IPS-11a (cell line): ENCODE measurements around the gene PHPT1.
"Not testable (repeated sequence)": the region's sequence is repeated elsewhere in the genome, so short reads cannot be mapped to it uniquely, and the experiment has no call there.

ENCODE experiments used
- H3K4me3 ChIP-seq: one replicate; pipeline ENCODE4 v1.5.1; 2013; ENCODE audit warnings: low read depth, low read length, control low read depth

PHPT1 gene

DNA sequence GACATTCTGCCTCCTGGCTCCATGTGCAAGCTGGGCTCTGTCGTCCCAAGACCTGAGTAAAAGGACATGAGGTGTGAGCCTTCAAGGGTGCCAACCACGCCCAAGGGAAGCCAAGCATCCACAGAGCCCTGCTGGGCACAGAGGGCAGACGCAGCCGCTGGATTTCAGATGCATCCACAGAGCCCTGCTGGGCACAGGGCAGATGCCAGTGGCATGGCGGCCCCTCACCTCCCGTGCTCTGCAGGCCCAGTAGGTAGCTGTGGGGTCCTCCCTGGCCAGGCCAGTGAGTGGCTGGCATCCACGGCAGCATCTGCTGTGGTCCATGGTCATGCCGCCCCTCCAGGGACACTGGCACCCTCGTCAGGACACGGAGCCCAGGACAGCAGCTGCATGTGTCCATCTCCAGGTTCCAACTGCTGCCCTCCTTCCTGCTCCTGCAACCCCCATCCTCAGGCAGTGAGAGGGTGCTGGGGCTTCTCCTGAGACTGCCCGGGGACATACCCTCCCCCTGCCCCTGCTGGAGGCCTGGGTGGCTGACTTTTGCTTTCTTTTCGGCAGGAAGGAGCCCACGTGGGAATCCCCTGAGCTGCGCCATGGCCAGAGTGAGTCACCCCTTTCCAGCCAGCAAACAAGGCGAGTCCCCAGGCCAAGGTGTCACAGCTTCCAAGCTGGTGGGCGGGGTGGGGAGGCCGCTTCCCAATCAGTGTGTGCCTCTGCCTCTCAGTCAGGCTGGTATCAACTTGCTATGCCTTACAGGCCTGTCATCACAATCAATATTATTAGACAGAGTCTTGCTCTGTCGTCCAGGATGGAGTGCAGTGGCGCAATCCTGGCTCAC lies 33.1 kb downstream of the PHPT1 start:
- H3K4me3 ChIP-seq: no peak overlapping the region

DNA sequence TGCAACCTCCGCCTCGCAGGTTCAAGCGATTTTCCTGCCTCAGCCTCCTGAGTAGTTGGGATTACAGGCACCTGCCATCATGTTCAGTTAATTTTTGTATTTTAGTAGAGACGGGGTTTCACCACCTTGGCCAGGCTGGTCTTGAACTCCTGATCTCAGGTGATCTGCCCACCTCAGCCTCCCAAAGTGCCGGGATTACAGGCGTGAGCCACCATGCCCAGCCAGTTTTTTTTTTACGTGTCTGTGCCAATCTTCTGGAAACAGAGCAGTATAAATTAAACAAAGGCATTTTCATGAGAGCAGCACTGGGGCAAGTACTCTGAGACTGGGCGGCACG lies 33.7 kb downstream of the PHPT1 start:
- H3K4me3 ChIP-seq: not testable (repeated sequence)

DNA sequence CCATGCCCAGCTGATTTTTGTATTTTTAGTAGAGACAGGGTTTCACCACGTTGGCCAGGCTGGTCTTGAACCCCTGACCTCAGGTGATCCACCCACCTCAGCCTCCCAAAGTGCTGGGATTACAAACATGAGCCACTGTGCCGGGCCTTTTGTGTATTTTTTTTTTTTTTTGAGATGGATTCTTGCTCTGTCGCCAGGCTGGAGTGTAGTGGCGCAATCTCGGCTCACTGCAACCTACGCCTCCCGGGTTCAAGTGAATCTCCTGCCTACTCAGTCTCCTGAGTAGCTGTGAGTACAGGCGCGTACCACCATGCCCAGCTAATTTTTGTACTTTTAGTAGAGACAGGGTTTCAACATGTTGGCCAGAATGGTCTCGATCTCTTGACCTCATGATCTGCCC lies 34.5 kb downstream of the PHPT1 start:
- not testable (repeated sequence) for H3K4me3 ChIP-seq

DNA sequence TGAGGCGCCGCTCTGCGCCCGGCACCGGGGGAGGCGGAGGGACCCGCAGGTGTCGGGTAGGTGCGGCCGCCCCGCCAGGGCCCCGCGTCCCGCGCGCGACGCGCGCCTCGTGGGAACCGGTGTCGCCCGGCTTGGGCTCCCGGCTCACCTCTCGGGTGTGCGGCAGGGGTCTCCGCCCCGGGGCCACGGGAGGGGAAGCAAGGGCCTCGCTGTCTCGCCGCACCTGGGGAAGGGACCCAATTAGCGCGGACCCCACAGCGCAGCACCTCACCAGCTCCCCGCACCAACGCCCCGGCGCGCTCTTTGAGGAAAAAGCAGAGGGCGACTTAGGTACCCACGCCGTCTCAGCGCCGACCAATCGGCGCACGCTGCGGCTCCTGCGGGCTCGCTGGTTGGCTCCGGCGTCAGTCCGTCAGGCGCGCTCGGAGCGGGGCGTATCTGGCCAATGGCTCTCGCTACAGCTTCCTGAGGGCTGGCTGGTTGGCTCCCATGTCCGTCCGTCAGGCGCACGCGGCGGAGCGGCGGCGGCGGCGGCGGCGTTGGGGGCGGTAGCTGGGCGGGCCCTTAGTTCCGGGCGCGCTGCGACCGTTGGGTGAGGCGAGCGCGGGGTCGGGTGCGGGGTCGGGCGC lies 36.9 kb downstream of the PHPT1 start, which contains the start of gene TRAF2:
TSS of gene TRAF2 (plus strand) at position 567 of the 629 bp plus-strand sequence. CDS start 12,225 bp downstream, outside the sequence.
- H3K4me3 ChIP-seq: peak within 1 kb of the TSS; percentile 72

DNA sequence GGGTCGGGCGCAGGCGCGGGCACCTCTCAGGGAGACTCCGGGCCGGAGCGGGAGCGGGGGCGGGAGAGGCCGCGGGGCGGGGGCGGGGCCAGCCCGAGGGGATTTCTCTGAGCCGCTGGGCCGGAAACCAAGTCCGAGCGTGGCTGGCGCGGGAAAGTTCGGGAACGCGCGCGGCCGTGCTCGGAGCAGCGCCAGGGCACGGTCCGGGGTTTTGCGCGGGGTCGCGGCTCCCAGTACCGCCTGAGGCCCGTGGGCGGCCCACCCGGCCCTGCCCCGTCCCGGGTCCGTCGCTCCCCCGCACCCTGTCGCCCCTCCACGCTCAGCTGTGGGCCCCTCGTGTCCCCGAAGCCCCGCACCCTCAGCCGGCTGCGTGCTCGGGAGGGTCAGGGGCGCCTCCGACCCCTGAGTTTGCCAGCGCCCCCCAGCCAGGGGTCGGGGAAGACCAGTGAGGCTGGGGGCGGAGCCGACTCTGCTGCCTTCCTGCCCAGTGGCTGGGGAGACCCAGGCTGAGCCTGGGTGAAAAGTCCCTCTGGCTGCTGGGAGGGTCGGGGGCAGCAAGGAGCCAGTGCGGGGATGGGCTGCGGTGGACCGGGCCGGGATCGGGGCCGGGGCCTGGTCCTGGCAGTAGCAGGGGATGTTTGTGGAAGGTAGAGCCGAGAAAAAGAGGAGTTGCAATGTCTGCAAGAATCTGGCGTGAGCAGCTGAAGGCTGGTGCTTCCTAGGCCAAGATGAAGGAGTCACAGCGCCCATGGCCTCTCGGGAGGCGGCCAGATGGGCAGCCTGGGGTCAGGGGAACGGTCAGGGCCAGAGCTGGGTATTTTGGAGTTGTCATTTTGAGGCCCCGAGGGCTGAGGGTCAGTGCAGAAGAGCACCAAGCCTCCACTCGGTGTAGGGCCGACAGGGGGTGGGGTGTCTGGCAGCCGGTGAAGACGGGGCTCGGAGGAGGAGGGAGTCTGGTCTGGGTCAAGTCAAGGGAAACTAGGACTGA lies 37.7 kb downstream of the PHPT1 start:
- peak overlapping the region; percentile 72 for H3K4me3 ChIP-seq

DNA sequence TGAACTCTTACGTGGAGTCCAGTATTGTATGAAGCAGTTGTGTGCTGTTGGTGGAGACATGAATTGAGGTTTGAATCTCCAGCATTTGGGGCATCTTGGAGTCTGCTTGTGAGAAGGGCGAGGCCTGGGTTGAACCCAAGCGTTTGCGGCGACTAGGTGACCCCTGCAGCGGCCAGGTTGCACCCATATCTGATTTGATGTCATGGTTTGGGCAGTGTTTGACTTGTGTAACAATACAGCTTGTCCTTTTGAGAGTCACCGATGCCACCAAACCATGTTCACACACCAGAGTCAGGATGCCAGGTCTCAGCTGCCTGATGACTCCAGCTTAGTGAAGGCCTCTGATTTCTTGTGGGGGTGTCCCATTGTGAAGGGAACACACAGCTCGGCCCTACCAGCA lies 39.2 kb downstream of the PHPT1 start:
- H3K4me3 ChIP-seq: no peak overlapping the region

DNA sequence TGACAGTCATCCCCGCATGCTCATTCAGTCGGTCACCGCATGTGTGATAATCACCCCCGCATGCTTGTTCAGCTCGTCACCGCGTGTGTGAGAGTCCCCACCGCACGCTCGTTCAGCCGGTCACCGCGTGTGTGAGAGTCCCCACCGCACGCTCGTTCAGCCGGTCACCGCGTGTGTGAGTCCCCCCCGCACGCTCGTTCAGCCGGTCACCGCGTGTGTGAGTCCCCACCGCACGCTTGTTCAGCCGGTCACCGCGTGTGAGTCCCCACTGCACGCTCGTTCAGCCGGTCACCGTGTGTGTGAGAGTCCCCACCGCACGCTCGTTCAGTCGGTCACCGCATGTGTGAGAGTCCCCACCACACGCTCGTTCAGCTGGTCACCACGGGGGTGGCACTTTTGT lies 40.6 kb downstream of the PHPT1 start:
- H3K4me3 ChIP-seq: no peak overlapping the region

DNA sequence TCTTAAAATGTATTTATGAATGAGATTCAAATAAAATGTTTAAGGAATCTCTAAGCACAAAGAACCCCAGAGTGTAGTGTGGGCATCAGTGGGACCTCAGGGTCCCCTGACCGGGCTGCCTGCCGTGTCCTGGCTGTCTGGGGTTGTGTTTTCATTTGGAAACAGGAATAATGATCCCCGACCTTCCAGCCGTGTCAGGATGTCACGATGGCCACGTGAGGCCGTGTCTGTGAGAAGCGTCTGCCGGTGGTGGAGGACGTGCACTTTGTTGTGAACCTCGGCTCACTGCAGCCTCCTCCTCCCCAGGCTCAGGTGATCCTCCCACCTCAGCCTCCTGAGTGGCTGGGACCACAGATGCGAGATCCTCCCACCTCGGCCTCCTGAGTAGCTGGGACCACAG lies 41.5 kb downstream of the PHPT1 start:
- no peak overlapping the region for H3K4me3 ChIP-seq

DNA sequence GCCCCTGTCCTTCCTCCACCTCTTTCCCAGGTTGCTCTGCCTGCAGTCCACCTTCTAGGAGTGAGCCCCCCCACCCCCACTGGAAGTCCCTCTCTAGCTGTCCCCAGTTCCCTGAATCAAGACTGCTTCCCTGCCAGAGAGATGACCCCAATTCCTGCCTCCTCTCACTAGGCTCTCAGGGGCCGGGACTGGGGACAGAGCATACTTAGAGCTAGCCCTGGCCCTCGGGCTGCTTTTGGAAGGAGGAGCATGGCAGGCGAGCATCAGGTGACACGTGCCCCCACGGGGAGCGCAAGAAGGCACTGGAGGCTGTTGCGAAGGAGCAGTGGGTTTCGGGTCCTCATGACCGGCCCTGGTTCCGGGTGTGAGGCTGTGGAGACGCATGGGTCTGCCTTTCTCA lies 46.8 kb downstream of the PHPT1 start:
- no peak overlapping the region for H3K4me3 ChIP-seq

DNA sequence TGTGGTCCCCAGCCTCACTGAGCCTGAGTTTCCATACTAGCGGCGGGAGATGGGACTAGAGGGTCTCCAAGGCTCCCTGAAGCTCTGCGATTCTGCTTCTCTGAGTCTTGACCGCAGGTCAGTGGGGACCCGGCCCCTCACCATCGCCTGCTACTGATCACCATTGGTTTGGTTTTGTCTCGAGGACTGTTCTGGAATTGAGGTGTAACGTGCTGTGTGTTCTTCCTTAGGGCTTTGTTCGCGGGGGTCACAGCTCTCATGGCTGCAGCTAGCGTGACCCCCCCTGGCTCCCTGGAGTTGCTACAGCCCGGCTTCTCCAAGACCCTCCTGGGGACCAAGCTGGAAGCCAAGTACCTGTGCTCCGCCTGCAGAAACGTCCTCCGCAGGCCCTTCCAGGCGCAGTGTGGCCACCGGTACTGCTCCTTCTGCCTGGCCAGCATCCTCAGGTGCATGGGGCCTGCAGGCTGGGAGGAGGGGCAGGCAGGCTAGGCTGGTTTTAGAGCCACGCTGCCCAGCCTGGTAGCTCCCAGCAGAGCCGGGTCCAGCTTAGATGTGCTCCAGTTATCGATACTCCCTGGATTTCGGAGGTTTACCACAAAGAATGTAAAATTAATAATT lies 49.4 kb downstream of the PHPT1 start:
- H3K4me3 ChIP-seq: no peak overlapping the region

DNA sequence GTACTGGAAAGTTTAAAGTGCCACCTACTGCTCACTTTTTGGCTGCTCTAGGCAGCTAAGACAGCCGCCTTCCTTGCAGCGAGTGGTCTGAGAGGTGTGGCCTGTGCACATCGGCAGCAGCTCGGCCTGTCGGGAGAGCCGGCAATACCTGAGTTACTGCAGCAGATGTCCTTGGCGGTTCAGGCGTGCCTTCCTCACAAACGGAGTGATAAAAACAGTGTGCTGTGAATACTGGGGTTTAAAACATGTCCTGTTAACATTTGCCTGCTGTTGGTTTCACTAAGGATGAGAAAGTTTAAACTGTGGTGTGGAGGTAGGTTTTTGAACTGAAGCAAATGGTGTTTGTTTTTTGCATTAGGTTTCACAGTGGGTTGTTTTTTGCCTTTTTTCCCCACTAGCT lies 50.0 kb downstream of the PHPT1 start:
- H3K4me3 ChIP-seq: no peak overlapping the region

DNA sequence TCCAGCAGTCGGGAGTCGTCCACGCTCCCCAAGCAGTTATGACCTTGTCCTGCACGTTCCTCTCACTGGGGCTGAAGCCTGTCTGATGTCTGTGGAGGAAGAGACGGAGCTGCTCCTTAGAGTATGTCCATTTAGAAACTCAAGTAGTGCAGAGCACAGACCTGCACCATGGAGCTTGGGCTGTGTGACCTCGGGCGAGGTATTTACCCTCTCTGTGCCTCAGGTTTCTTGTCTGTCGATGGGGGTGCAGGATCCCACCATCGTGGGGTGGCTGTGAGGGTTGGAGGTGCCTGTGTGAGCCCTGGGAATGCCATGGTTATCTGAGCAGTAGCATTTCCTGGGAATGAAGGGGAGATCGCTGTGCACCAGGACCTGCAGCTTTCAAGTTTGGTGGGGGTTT lies 51.3 kb downstream of the PHPT1 start:
- no peak overlapping the region for H3K4me3 ChIP-seq
